ENCODE data around the gene TSG101. TPM values are rescaled to one million over a fixed set of nuclear protein-coding genes. Genes with fewer than 3 reads are reported as not detected.

TSG101 gene
- total RNA-seq, 1 donor from 2014 or later = 45.7 TPM

- no peaks in the 10 kb centered on the region for H3K9me3 Mint-ChIP-seq
- H3K36me3 Mint-ChIP-seq = peaks cover 61% of the 10 kb centered on the region
- no peaks in the 10 kb centered on the region for H3K27me3 Mint-ChIP-seq (ENCODE audit: low read depth)
- DNase-seq (ENCODE audit: low spot score in 2 of 2, unreplicated experiment in 2 of 2) = no peak
- no peak overlapping the region for H3K27ac Mint-ChIP-seq
- H3K4me1 Mint-ChIP-seq = no peaks in the 10 kb centered on the region
- no peak overlapping the region for H3K4me3 Mint-ChIP-seq
- no peak for TF ChIP-seq CTCF (IDR thresholded peaks at IDR 0.05; ENCODE audit: unreplicated experiment)
Observed at GRCh38 chr11:18485913-18486528, 40.7 kb downstream of the TSG101 start.

GRCh38 chr11:18479063-18479462 is 47.7 kb downstream of the TSG101 start:
- no peak overlapping the region for H3K27ac Mint-ChIP-seq
- no peak for TF ChIP-seq CTCF (IDR thresholded peaks at IDR 0.05; ENCODE audit: unreplicated experiment)
- H3K4me1 Mint-ChIP-seq = no peaks in the 10 kb centered on the region
- H3K27me3 Mint-ChIP-seq (ENCODE audit: low read depth) = no peaks in the 10 kb centered on the region
- no peak for DNase-seq (ENCODE audit: low spot score in 2 of 2, unreplicated experiment in 2 of 2)
- H3K36me3 Mint-ChIP-seq = peaks cover 66% of the 10 kb centered on the region
- H3K4me3 Mint-ChIP-seq = no peak overlapping the region
- H3K9me3 Mint-ChIP-seq = no peaks in the 10 kb centered on the region

- Mint-ChIP-seq H3K36me3 (peaks cover 23% of the 10 kb centered on the region), H3K4me1 (no peaks in the 10 kb centered on the region), H3K27ac (no peak overlapping the region), H3K9me3 (no peaks in the 10 kb centered on the region), H3K27me3 (ENCODE audit: low read depth) (no peaks in the 10 kb centered on the region), H3K4me3 (no peak overlapping the region)
- no peak for DNase-seq (ENCODE audit: low spot score in 2 of 2, unreplicated experiment in 2 of 2)
- no peak for TF ChIP-seq CTCF (IDR thresholded peaks at IDR 0.05; ENCODE audit: unreplicated experiment)
Observed at GRCh38 chr11:18472587-18472986, 54.2 kb downstream of the TSG101 start.

GRCh38 chr11:18471995-18472394 is 54.7 kb downstream of the TSG101 start:
- no peaks in the 10 kb centered on the region for H3K4me1 Mint-ChIP-seq
- H3K4me3 Mint-ChIP-seq = no peak overlapping the region
- TF ChIP-seq CTCF (IDR thresholded peaks at IDR 0.05; ENCODE audit: unreplicated experiment) = no peak
- no peaks in the 10 kb centered on the region for H3K9me3 Mint-ChIP-seq
- DNase-seq (ENCODE audit: low spot score in 2 of 2, unreplicated experiment in 2 of 2) = no peak
- H3K27me3 Mint-ChIP-seq (ENCODE audit: low read depth) = no peaks in the 10 kb centered on the region
- H3K27ac Mint-ChIP-seq = no peak overlapping the region
- H3K36me3 Mint-ChIP-seq = peaks cover 18% of the 10 kb centered on the region

- no peak overlapping the region for H3K4me3 Mint-ChIP-seq
- no peaks in the 10 kb centered on the region for H3K27me3 Mint-ChIP-seq (ENCODE audit: low read depth)
- H3K4me1 Mint-ChIP-seq = no peaks in the 10 kb centered on the region
- DNase-seq (ENCODE audit: low spot score in 2 of 2, unreplicated experiment in 2 of 2) = no peak
- H3K36me3 Mint-ChIP-seq = peaks cover 4% of the 10 kb centered on the region
- TF ChIP-seq CTCF (IDR thresholded peaks at IDR 0.05; ENCODE audit: unreplicated experiment) = no peak
- no peak overlapping the region for H3K27ac Mint-ChIP-seq
- H3K9me3 Mint-ChIP-seq = no peaks in the 10 kb centered on the region
Observed at GRCh38 chr11:18468961-18469360, 57.8 kb downstream of the TSG101 start.

GRCh38 chr11:18468059-18468458 is 58.7 kb downstream of the TSG101 start:
- no peak overlapping the region for H3K4me3 Mint-ChIP-seq
- H3K36me3 Mint-ChIP-seq = no peaks in the 10 kb centered on the region
- no peak overlapping the region for H3K27ac Mint-ChIP-seq
- H3K9me3 Mint-ChIP-seq = no peaks in the 10 kb centered on the region
- no peaks in the 10 kb centered on the region for H3K27me3 Mint-ChIP-seq (ENCODE audit: low read depth)
- TF ChIP-seq CTCF (IDR thresholded peaks at IDR 0.05; ENCODE audit: unreplicated experiment) = no peak
- H3K4me1 Mint-ChIP-seq = no peaks in the 10 kb centered on the region
- no peak for DNase-seq (ENCODE audit: low spot score in 2 of 2, unreplicated experiment in 2 of 2)
